PC-9 (cell line): ENCODE results near the gene RAB20. TPM values are rescaled to one million over a fixed set of nuclear protein-coding genes. Genes with fewer than 3 reads are reported as not detected.

Experiments
- BruUV-seq: library from RNA; stranded (reverse); fragments of 400-500 nt; replicated peaks from 2 replicates; lab custom pipeline; 2021; lab: Mats Ljungman, UMichigan
- CTCF ChIA-PET: fragments of 300-600 bp; sonication (Branson Sonifier 250); formaldehyde crosslinking; loops from one replicate; lab custom pipeline; 2022; ENCODE audit warnings: antibody characterized with exemption; lab: Charles Lee
- POLR2A ChIA-PET: fragments of 300-600 bp; sonication (Branson Sonifier 250); formaldehyde crosslinking; loops from one replicate; lab custom pipeline; 2022; ENCODE audit warnings: antibody characterized with exemption; ENCODE audit not compliant: unreplicated experiment; lab: Charles Lee
- DNase-seq, 2 experiments: peaks; one replicate each; pipeline versions ENCODE4 v3.0.0 to v3.0.0-alpha.2; 2015 to 2022; ENCODE audit warnings: mixed read lengths in 1 of 2
- H2AFZ ChIP-seq: fragments of 200-600 bp; sonication (generic); 2 replicates; pipeline ENCODE4 v1.8.1; 2017; ENCODE audit warnings: antibody characterized with exemption
- H3F3A ChIP-seq: fragments of 200-600 bp; sonication (generic); 2 replicates; pipeline ENCODE4 v1.8.1; 2017; ENCODE audit warnings: antibody characterized with exemption, mild to moderate bottlenecking, low read depth; ENCODE audit not compliant: insufficient read depth
- H3K27ac ChIP-seq: fragments of 200-600 bp; sonication (generic); 2 replicates; pipeline ENCODE4 v1.6.1; 2016; ENCODE audit warnings: mixed run types
- H3K27me3 ChIP-seq: fragments of 200-600 bp; sonication (generic); 2 replicates; pipeline ENCODE4 v1.6.1; 2016; ENCODE audit warnings: low read depth, mixed run types; ENCODE audit not compliant: insufficient read depth
- H3K36me3 ChIP-seq: fragments of 200-600 bp; sonication (generic); 2 replicates; pipeline ENCODE4 v1.6.1; 2016; ENCODE audit warnings: low read depth, mixed run types
- H3K4me1 ChIP-seq: fragments of 200-600 bp; sonication (generic); replicated peaks from 2 replicates; pipeline ENCODE4 v1.6.1; 2016; ENCODE audit warnings: mixed run types; ENCODE audit not compliant: insufficient read depth
- H3K4me2 ChIP-seq: fragments of 200-600 bp; sonication (generic); 2 replicates; pipeline ENCODE4 v1.6.1; 2017; ENCODE audit warnings: mixed run types
- H3K4me3 ChIP-seq: fragments of 200-600 bp; sonication (generic); 2 replicates; pipeline ENCODE4 v1.6.1; 2016; ENCODE audit warnings: mixed run types
- H3K79me2 ChIP-seq: fragments of 200-600 bp; sonication (generic); 2 replicates; pipeline ENCODE4 v1.6.1; 2017; ENCODE audit warnings: low read depth, mixed run types
- H3K9me2 ChIP-seq: fragments of 200-600 bp; sonication (generic); 2 replicates; pipeline ENCODE4 v1.8.1; 2017; ENCODE audit warnings: mild to moderate bottlenecking; ENCODE audit not compliant: insufficient read depth
- H3K9me3 ChIP-seq: fragments of 200-600 bp; sonication (generic); 2 replicates; pipeline ENCODE4 v1.8.1; 2016; ENCODE audit warnings: low read depth; ENCODE audit not compliant: insufficient read depth
- H4K20me1 ChIP-seq: fragments of 200-600 bp; sonication (generic); 2 replicates; pipeline ENCODE4 v1.8.1; 2017; ENCODE audit not compliant: insufficient read depth
- CTCF ChIP-seq: fragments of 200-600 bp; sonication (generic); conservative IDR thresholded peaks from 2 replicates; pipeline ENCODE4 v1.6.1; 2017; ENCODE audit warnings: mixed run types, antibody characterized with exemption, mild to moderate bottlenecking, moderate library complexity
- EZH2 ChIP-seq: fragments of 200-600 bp; sonication (generic); IDR thresholded peaks from 2 replicates; pipeline ENCODE4 v1.8.0; 2017; ENCODE audit warnings: antibody characterized with exemption, low read depth
- intact Hi-C: fragments of 100-400 bp; cut with micrococcal nuclease; formaldehyde crosslinking; loops from one replicate; pipeline ENCODE4 v1.10.0; 2022; ENCODE audit not compliant: unreplicated experiment
- total RNA-seq: library from RNA; stranded (reverse); gene quantifications from 2 replicates; pipeline ENCODE4 v1.2.3, GENCODE V29; 2021

RAB20 gene
- total RNA-seq, 1 experiment from 2014 or later: 31.9 TPM

GRCh38 chr13:110538632-110539031 lies 22.9 kb downstream of the RAB20 start:
- CTCF ChIA-PET: no interaction called here
- DNase-seq: no peak
- Histone ChIP-seq H3K4me3 (no peak overlapping the region), H4K20me1 (no peaks in the 10 kb centered on the region), H3K79me2 (peaks cover 82% of the 10 kb centered on the region), H3K4me2 (no peak overlapping the region), H3F3A (0 out of 2 replicates have a peak, but pooled peaks cover 8% of the 10 kb centered on the region), H3K27me3 (no peaks in the 10 kb centered on the region), H3K36me3 (peaks cover 5% of the 10 kb centered on the region; the same call in 1 of the 2 replicates), H3K9me2 (no peaks in the 10 kb centered on the region), H3K9me3 (no peaks in the 10 kb centered on the region), H2AFZ (no peak overlapping the region), H3K4me1 (no peaks in the 10 kb centered on the region), H3K27ac (no peak overlapping the region)
- TF ChIP-seq CTCF (no peak), EZH2 (no peak)
- intact Hi-C loops: no loop called here
- POLR2A ChIA-PET: interaction anchor here (0.6 kb wide), 1 partner anchor 1593 kb away, joined by 7 read pairs; no protein-coding TSS in a partner anchor
- no TSS peak for BruUV-seq

- Histone ChIP-seq H3K4me2 (no peak overlapping the region), H3F3A (peaks cover 18% of the 10 kb centered on the region; the same call in 1 of the 2 replicates), H3K27me3 (no peaks in the 10 kb centered on the region), H3K4me1 (no peaks in the 10 kb centered on the region), H4K20me1 (no peaks in the 10 kb centered on the region), H3K9me3 (no peaks in the 10 kb centered on the region), H3K4me3 (no peak overlapping the region), H3K36me3 (peaks cover 5% of the 10 kb centered on the region; the same call in 1 of the 2 replicates), H3K9me2 (no peaks in the 10 kb centered on the region), H2AFZ (no peak overlapping the region), H3K27ac (no peak overlapping the region), H3K79me2 (peaks cover 81% of the 10 kb centered on the region)
- ChIA-PET POLR2A (interaction anchor here (0.7 kb wide), 1 partner anchor 411 kb away, joined by 7 read pairs; no protein-coding TSS in a partner anchor), CTCF (interaction anchor here (0.8 kb wide), 1 partner anchor 288 kb away, joined by 3 read pairs; no protein-coding TSS in a partner anchor)
- intact Hi-C loops: no loop called here
- no TSS peak for BruUV-seq
- TF ChIP-seq EZH2: no peak
- no peak for TF ChIP-seq CTCF
- no peak for DNase-seq
These were observed 25.4 kb downstream of the RAB20 start for GRCh38 chr13:110536006-110536693.

GRCh38 chr13:110535526-110535925 lies 26.0 kb downstream of the RAB20 start:
- peaks cover 82% of the 10 kb centered on the region for H3K79me2 ChIP-seq
- ChIA-PET CTCF (no interaction called here), POLR2A (interaction anchor here (0.7 kb wide), 1 partner anchor 410 kb away, joined by 7 read pairs; no protein-coding TSS in a partner anchor)
- H3K4me3 ChIP-seq: no peak overlapping the region
- no peaks in the 10 kb centered on the region for H3K27me3 ChIP-seq
- no peaks in the 10 kb centered on the region for H4K20me1 ChIP-seq
- no peak overlapping the region for H2AFZ ChIP-seq
- BruUV-seq: no TSS peak
- H3K9me2 ChIP-seq: no peaks in the 10 kb centered on the region
- H3K4me1 ChIP-seq: no peaks in the 10 kb centered on the region
- no peak for DNase-seq
- no peak overlapping the region for H3K27ac ChIP-seq
- intact Hi-C loops: no loop called here
- no peak for TF ChIP-seq CTCF
- no peak for TF ChIP-seq EZH2
- no peaks in the 10 kb centered on the region for H3K9me3 ChIP-seq
- H3F3A ChIP-seq: peaks cover 18% of the 10 kb centered on the region; the same call in 1 of the 2 replicates
- H3K36me3 ChIP-seq: peaks cover 5% of the 10 kb centered on the region; the same call in 1 of the 2 replicates
- no peak overlapping the region for H3K4me2 ChIP-seq
